Mesendoderm (in vitro differentiated cells): ENCODE results near the gene THSD4.
"Not testable (repeated sequence)": the region's sequence is repeated elsewhere in the genome, so short reads cannot be mapped to it uniquely, and the experiment has no call there.

Source experiments
- DNase-seq: peaks from one replicate; pipeline ENCODE4 v3.0.0; 2013
- H2AK5ac ChIP-seq: 2 replicates; pipeline ENCODE4 v1.6.1; 2013; ENCODE audit warnings: low read length, inconsistent platforms
- H2BK120ac ChIP-seq: 2 replicates; pipeline ENCODE4 v1.6.1; 2013; ENCODE audit warnings: low read depth, mild to moderate bottlenecking, low read length, moderate library complexity, mixed read lengths
- H2BK15ac ChIP-seq: replicated peaks from 2 replicates; pipeline ENCODE4 v1.6.1; 2013; ENCODE audit warnings: low read depth, mild to moderate bottlenecking, moderate library complexity
- H2BK5ac ChIP-seq: 2 replicates; pipeline ENCODE4 v1.6.1; 2013; ENCODE audit warnings: low read length, inconsistent platforms
- H3K18ac ChIP-seq: 2 replicates; pipeline ENCODE4 v1.6.1; 2013; ENCODE audit warnings: mild to moderate bottlenecking, low read length, mixed read lengths
- H3K23ac ChIP-seq: one replicate; pipeline ENCODE4 v1.6.1; 2013; ENCODE audit warnings: low read length
- H3K27ac ChIP-seq: 2 replicates; pipeline ENCODE4 v1.5.1; 2013; ENCODE audit warnings: low read depth, mild to moderate bottlenecking, inconsistent platforms, low read length, moderate library complexity
- H3K27me3 ChIP-seq: 2 replicates; pipeline ENCODE4 v1.6.1; 2013; ENCODE audit warnings: low read length, control low read depth, mild to moderate bottlenecking, inconsistent platforms; ENCODE audit not compliant: insufficient read depth, poor library complexity
- H3K36me3 ChIP-seq: 2 replicates; pipeline ENCODE4 v1.6.1; 2013; ENCODE audit warnings: low read length, inconsistent platforms; ENCODE audit not compliant: control insufficient read depth, insufficient read depth
- H3K4ac ChIP-seq: one replicate; pipeline ENCODE4 v1.6.1; 2013; ENCODE audit warnings: low read depth, mild to moderate bottlenecking, low read length, moderate library complexity
- H3K4me1 ChIP-seq: 2 replicates; pipeline ENCODE4 v1.6.1; 2013; ENCODE audit warnings: low read depth, low read length, inconsistent platforms; ENCODE audit not compliant: control insufficient read depth
- H3K4me2 ChIP-seq: 2 replicates; pipeline ENCODE4 v1.6.1; 2013; ENCODE audit warnings: low read length
- H3K4me3 ChIP-seq: 2 replicates; pipeline ENCODE4 v1.5.1; 2013; ENCODE audit warnings: mild to moderate bottlenecking, low read length
- H3K56ac ChIP-seq: one replicate; pipeline ENCODE4 v1.6.1; 2013; ENCODE audit warnings: low read length
- H3K79me1 ChIP-seq: 2 replicates; pipeline ENCODE4 v1.6.1; 2013; ENCODE audit warnings: low read length, inconsistent platforms
- H3K79me2 ChIP-seq: 2 replicates; pipeline ENCODE4 v1.6.1; 2013; ENCODE audit warnings: mild to moderate bottlenecking, low read length; ENCODE audit not compliant: control insufficient read depth, insufficient read depth
- H3K9ac ChIP-seq: 2 replicates; pipeline ENCODE4 v1.6.1; 2013; ENCODE audit warnings: low read length, inconsistent platforms
- H4K5ac ChIP-seq: one replicate; pipeline ENCODE4 v1.6.1; 2013; ENCODE audit warnings: low read length
- H4K8ac ChIP-seq: one replicate; pipeline ENCODE4 v1.6.1; 2013; ENCODE audit warnings: low read depth, mild to moderate bottlenecking, control low read depth, low read length, moderate library complexity
- WGBS: extraction: QIAGEN DNeasy Blood & Tissue Kit; methylation state at CpG from one replicate; pipeline ENCODE4 v1.1.7; 2013; ENCODE audit warnings: low lambda C conversion rate, missing lambda C conversion rate; ENCODE audit not compliant: insufficient coverage; ENCODE audit errors: extremely low coverage; 5-methylcytosine and 5-hydroxymethylcytosine counted together

Gene THSD4

GRCh38 chr15:71153823-71154524 is 38.7 kb downstream of the THSD4 start:
- no peaks in the 10 kb centered on the region for H3K36me3 ChIP-seq
- no peak overlapping the region for H3K4ac ChIP-seq
- H4K5ac ChIP-seq, result no peak overlapping the region
- no peak overlapping the region for H3K27ac ChIP-seq
- H3K56ac ChIP-seq, result no peak overlapping the region
- no peak overlapping the region for H4K8ac ChIP-seq
- H3K27me3 ChIP-seq, result no peaks in the 10 kb centered on the region
- peak; percentile 70 for DNase-seq
- no peak overlapping the region for H3K4me2 ChIP-seq
- H3K18ac ChIP-seq, result no peak overlapping the region
- no peak overlapping the region for H2BK120ac ChIP-seq
- H2BK5ac ChIP-seq, result no peak overlapping the region
- no peak overlapping the region for H3K4me3 ChIP-seq
- H3K23ac ChIP-seq, result no peak overlapping the region
- no peaks in the 10 kb centered on the region for H3K4me1 ChIP-seq
- WGBS, result no CpG with 5 or more reads among the region's 8 CpGs
- H2AK5ac ChIP-seq, result no peak overlapping the region
- no peak overlapping the region for H3K9ac ChIP-seq
- no peaks in the 10 kb centered on the region for H3K79me1 ChIP-seq
- no peak overlapping the region for H2BK15ac ChIP-seq
- H3K79me2 ChIP-seq, result no peaks in the 10 kb centered on the region

GRCh38 chr15:71154607-71155200 is 39.4 kb downstream of the THSD4 start:
- Histone ChIP-seq H3K27ac (no peak overlapping the region), H3K4me3 (no peak overlapping the region), H3K27me3 (no peaks in the 10 kb centered on the region), H3K18ac (no peak overlapping the region), H3K79me1 (no peaks in the 10 kb centered on the region), H3K56ac (no peak overlapping the region), H3K9ac (no peak overlapping the region), H4K8ac (no peak overlapping the region), H2BK15ac (no peak overlapping the region), H3K4me1 (no peaks in the 10 kb centered on the region), H2BK5ac (no peak overlapping the region), H3K79me2 (no peaks in the 10 kb centered on the region), H3K4ac (no peak overlapping the region), H2AK5ac (no peak overlapping the region), H3K36me3 (no peaks in the 10 kb centered on the region), H3K23ac (no peak overlapping the region), H3K4me2 (no peak overlapping the region), H2BK120ac (no peak overlapping the region), H4K5ac (no peak overlapping the region)
- no peak for DNase-seq
- no CpG with 5 or more reads among the region's 4 CpGs for WGBS

GRCh38 chr15:71155534-71155933 is 40.3 kb downstream of the THSD4 start:
- no CpG with 5 or more reads among the region's 2 CpGs for WGBS
- H4K8ac ChIP-seq, result no peak overlapping the region
- H2BK120ac ChIP-seq, result no peak overlapping the region
- no peak overlapping the region for H3K4ac ChIP-seq
- H2BK5ac ChIP-seq, result no peak overlapping the region
- no peak overlapping the region for H3K18ac ChIP-seq
- no peak overlapping the region for H3K9ac ChIP-seq
- no peak overlapping the region for H2AK5ac ChIP-seq
- DNase-seq, result no peak
- no peak overlapping the region for H2BK15ac ChIP-seq
- no peak overlapping the region for H3K4me3 ChIP-seq
- H4K5ac ChIP-seq, result no peak overlapping the region
- no peaks in the 10 kb centered on the region for H3K27me3 ChIP-seq
- H3K27ac ChIP-seq, result no peak overlapping the region
- no peaks in the 10 kb centered on the region for H3K79me2 ChIP-seq
- no peak overlapping the region for H3K56ac ChIP-seq
- H3K23ac ChIP-seq, result no peak overlapping the region
- H3K36me3 ChIP-seq, result no peaks in the 10 kb centered on the region
- no peak overlapping the region for H3K4me2 ChIP-seq
- no peaks in the 10 kb centered on the region for H3K79me1 ChIP-seq
- no peaks in the 10 kb centered on the region for H3K4me1 ChIP-seq

- Histone ChIP-seq H2BK120ac (no peak overlapping the region), H2BK5ac (no peak overlapping the region), H3K27ac (no peak overlapping the region), H3K56ac (no peak overlapping the region), H3K36me3 (no peaks in the 10 kb centered on the region), H3K4ac (no peak overlapping the region), H3K79me1 (no peaks in the 10 kb centered on the region), H3K4me1 (no peaks in the 10 kb centered on the region), H4K8ac (no peak overlapping the region), H3K9ac (no peak overlapping the region), H2AK5ac (no peak overlapping the region), H3K23ac (no peak overlapping the region), H2BK15ac (no peak overlapping the region), H4K5ac (no peak overlapping the region), H3K4me2 (no peak overlapping the region), H3K27me3 (no peaks in the 10 kb centered on the region), H3K79me2 (no peaks in the 10 kb centered on the region), H3K18ac (no peak overlapping the region), H3K4me3 (no peak overlapping the region)
- DNase-seq, result no peak
- WGBS, result no CpG with 5 or more reads among the region's 1 CpG
Measured at GRCh38 chr15:71160976-71161375, 45.7 kb downstream of the THSD4 start.

- Histone ChIP-seq H2AK5ac (no peak overlapping the region), H3K27ac (no peak overlapping the region), H3K79me1 (no peaks in the 10 kb centered on the region), H3K9ac (no peak overlapping the region), H2BK120ac (no peak overlapping the region), H2BK15ac (no peak overlapping the region), H3K18ac (no peak overlapping the region), H2BK5ac (no peak overlapping the region), H3K4ac (no peak overlapping the region), H3K27me3 (no peaks in the 10 kb centered on the region), H3K4me2 (no peak overlapping the region), H3K4me1 (no peaks in the 10 kb centered on the region), H3K4me3 (no peak overlapping the region), H4K5ac (no peak overlapping the region), H3K79me2 (no peaks in the 10 kb centered on the region), H3K36me3 (no peaks in the 10 kb centered on the region), H3K56ac (no peak overlapping the region), H4K8ac (no peak overlapping the region), H3K23ac (no peak overlapping the region)
- WGBS, result no CpG with 5 or more reads among the region's 2 CpGs
- no peak for DNase-seq
Measured at GRCh38 chr15:71162309-71162708, 47.0 kb downstream of the THSD4 start.

GRCh38 chr15:71164606-71165005 is 49.3 kb downstream of the THSD4 start:
- not testable (repeated sequence) for H3K18ac ChIP-seq, H3K4ac ChIP-seq, H3K9ac ChIP-seq, H3K79me1 ChIP-seq, H2BK120ac ChIP-seq, H3K23ac ChIP-seq, H3K27ac ChIP-seq, H4K8ac ChIP-seq, H3K4me2 ChIP-seq, H3K79me2 ChIP-seq, H4K5ac ChIP-seq, H3K36me3 ChIP-seq, H3K4me1 ChIP-seq, H3K27me3 ChIP-seq, H3K4me3 ChIP-seq, H2BK15ac ChIP-seq, H2AK5ac ChIP-seq, H2BK5ac ChIP-seq, H3K56ac ChIP-seq, DNase-seq
- no CpG with 5 or more reads among the region's 5 CpGs for WGBS
